Keratinocyte (primary cell): ENCODE results near the gene UBE2D2.

Experiments used
- CTCF ChIP-seq, 3 experiments: IDR thresholded peaks in 1 of 3; conservative IDR thresholded peaks in 1 of 3; optimal IDR thresholded peaks in 1 of 3; 2 replicates in 2 of 3; 3 replicates in 1 of 3; pipeline versions ENCODE3 to v1.5.1; 2011; ENCODE audit warnings: low read length in 3 of 3, mild to moderate bottlenecking in 3 of 3, moderate library complexity in 2 of 3, control low read depth in 1 of 3, inconsistent platforms in 1 of 3; ENCODE audit not compliant: insufficient read depth in 2 of 3; ENCODE audit errors: extremely low read depth in 1 of 3
- EZH2 ChIP-seq: IDR thresholded peaks from one replicate; pipeline ENCODE4 v1.6.1; 2012; ENCODE audit warnings: inconsistent platforms, mild to moderate bottlenecking, low read length, moderate library complexity

DNA sequence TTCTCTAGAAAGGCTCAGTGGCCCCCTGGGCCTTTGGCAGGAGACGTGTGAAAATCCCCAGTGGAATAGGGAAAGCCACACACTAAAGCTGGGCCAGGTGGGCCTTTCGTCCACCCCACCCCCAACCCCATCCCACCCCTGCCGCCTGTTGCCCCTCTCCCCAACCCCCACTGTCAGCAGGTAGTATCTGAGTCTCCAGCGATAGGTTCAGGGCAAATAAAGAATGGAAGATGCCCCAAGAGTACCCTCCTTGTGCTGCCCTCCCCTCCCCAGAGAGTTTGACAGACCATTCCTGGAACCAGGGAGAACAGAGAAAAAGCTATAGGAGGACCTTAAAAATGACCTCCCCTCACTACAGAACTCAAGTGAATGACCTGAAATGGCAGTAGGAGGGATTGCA lies 36.7 kb upstream of the UBE2D2 start:
- TF ChIP-seq CTCF (optimal IDR thresholded peaks at IDR 0.05 in 1 of 3, IDR thresholded peaks at IDR 0.05 in 1 of 3, conservative IDR thresholded peaks at IDR 0.05 in 1 of 3; ENCODE audit: extremely low read depth in 1 of 3, insufficient read depth in 2 of 3, low read length in 3 of 3) (no peak), EZH2 (no peak)
